GM18867 (cell line): ENCODE measurements around the gene ITGA4.

Experiments
- ATAC-seq: cut with Tn5 transposase; IDR thresholded peaks from one replicate; pipeline ENCODE4 v1.9.1; 2021; ENCODE audit warnings: mild to moderate bottlenecking, moderate library complexity; ENCODE audit not compliant: unreplicated experiment

Gene ITGA4

GRCh38 chr2:181499231-181499630, 42.0 kb downstream of the ITGA4 start:
- no peak for ATAC-seq

- ATAC-seq = no peak
Observed at GRCh38 chr2:181500201-181500600, 43.0 kb downstream of the ITGA4 start.

DNA sequence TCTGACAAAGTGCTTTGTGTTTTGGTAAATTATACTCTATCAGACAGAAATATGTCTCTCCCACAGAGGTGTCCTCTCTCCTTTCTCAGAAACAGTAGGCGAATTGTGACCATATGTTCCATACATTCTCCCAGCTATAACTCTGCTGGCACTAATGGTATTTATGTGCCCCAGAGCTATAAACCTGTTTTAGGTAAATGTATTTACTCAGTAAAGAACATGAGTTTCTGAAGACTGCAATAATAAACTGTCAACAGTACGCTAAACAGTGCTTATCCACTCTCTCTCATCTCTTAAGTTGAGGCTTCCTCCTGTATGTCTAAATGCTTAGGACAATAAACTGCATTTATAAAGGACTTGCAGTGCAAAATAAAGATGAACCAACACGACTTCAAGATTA, 58.5 kb downstream of the ITGA4 start:
- ATAC-seq = no peak

DNA sequence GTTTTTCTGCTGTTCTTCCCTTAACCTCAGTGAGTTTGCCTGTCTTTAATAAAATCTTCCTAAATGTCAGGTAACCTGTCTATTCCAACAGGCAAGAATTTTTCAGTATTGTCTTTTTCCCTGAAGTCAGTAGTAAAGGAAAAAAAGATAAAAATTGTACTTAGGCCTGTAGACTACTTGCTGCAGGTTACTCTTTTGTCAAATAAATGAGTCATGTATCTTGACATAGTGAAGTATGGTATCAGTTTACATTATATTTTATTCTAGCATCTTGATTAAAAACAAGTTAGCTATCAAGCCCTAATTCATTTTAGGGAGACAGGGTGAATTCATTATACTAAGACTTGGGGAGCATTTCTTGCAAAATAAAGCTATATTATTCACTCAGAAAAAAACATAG, 59.8 kb downstream of the ITGA4 start:
- ATAC-seq = no peak

DNA sequence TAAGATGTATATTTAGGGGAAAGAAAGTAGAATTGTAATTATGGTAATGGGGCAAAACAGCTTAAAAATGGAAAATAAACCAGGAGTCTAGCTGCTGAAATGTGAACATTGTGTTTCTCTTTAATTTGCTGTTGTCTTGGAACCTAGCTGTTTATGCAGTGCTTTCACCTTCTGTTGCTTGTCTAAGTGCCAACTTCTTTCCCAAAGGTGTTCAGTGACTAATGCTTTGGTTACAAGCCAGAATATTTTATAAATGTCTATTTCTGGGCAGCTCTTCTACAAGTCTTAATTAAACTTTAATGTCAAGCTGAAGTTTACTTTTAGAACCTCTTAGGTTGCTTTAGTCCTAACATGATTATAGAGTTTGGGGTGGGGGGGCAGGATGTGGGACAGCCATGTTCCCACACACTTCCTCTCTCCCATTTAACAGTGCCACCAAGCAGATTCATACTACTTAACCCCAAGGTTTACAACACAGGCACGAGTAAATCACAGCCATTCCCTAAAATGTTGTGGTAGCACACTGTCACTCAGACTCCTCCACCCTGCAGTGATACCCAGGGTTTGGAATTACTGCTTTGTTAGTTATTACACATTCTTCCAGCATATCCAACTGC, 60.6 kb downstream of the ITGA4 start:
- ATAC-seq = no peak

- no peak for ATAC-seq
Observed at GRCh38 chr2:181520253-181520652, 63.1 kb downstream of the ITGA4 start.

DNA sequence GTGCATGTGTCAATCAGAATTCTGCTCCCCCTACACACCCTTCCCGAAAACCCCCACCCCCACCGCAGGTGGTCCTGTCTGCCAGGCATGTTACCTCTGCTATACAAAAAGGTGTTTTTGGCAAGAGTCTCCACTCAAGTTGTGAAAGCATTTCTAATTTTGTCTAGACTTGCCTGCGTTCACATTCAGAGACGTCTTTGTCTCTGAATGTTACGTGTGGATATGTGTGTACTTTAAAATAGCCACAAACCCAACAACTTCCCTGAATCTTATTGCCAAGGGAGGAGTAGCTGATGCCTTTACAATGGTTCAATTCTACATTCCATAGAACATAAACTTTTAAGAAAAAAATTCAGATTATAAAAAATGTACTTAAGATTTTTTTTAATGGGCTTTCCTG, 66.6 kb downstream of the ITGA4 start:
- no peak for ATAC-seq

- no peak for ATAC-seq
Observed at GRCh38 chr2:181526014-181526413, 68.8 kb downstream of the ITGA4 start.

DNA sequence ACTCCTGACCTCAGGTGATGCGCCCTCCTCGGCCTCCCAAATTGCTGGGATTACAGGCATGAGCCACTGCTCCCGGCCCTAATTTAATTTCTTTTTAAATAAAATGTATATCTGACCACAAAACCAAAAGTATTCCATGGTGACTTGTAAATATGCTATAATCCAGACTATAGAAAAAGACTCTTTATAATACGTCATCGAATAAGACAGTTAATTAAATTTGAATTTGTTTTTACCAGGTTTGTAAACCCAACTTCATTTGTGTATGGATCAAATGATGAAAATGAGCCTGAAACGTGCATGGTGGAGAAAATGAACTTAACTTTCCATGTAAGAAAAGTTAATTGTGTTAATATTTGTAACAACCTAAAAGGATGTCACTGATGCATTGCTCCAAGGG, 69.9 kb downstream of the ITGA4 start:
- ATAC-seq = no peak

- ATAC-seq = no peak
Observed at GRCh38 chr2:181528441-181528840, 71.3 kb downstream of the ITGA4 start.

GRCh38 chr2:181536730-181537129, 79.5 kb downstream of the ITGA4 start:
- no peak for ATAC-seq

DNA sequence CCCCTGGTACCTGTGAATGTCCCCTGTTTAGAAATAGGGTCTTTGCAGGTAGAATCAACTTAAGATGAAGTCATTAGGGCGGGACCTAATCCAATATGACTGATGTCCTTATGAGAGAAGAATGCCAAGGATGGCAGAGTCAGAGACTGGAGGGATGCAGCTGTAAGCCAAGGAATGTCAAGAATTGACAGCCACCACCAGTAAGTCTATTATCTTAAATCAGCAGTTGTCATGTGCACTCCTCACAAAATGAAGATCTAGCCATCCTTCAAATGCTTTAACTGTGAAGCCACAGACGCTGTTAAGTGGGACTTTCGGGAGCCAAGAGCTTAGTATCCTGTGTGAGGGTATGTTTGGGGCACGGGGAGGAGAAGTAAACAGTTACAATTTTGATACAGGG, 83.2 kb downstream of the ITGA4 start:
- ATAC-seq = no peak

DNA sequence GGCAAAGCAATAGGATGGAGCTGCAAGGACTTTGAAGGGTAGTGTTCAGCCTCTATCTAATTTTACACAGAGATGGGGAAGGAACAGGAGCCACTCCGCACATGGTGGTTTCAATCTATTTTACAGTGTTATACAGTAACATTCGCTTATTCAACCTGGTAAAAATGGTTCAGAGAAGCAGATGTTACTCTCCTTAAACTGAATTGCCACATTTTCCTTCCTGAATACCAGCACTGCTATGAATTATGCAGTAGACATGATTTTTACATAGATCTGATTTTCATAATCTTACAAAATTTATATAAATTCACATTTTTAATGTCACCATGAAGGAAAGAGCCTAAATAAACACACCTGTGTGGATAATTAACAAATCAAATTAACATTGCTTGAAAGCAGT, 85.0 kb downstream of the ITGA4 start:
- ATAC-seq = no peak

- ATAC-seq = no peak
Observed at GRCh38 chr2:181546086-181546485, 88.9 kb downstream of the ITGA4 start.

DNA sequence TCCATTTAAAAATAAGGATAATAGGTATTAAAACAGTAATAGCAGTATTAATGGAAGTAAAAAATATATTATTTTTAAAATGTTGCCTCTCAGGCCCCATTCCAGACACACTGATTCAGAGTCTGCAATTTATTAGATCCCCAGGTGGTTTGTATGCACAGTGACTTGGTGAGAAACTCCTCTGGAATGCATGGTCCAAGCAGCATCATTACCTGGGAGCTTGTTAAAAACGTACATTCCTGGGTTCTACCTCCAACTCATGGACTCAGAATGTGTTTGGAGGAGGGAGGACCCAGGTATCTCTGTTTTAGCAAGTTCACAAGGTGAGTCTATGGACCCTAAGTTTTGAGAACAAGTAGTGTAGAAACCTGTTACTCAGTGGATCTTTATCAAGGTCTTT, 95.6 kb downstream of the ITGA4 start:
- no peak for ATAC-seq

DNA sequence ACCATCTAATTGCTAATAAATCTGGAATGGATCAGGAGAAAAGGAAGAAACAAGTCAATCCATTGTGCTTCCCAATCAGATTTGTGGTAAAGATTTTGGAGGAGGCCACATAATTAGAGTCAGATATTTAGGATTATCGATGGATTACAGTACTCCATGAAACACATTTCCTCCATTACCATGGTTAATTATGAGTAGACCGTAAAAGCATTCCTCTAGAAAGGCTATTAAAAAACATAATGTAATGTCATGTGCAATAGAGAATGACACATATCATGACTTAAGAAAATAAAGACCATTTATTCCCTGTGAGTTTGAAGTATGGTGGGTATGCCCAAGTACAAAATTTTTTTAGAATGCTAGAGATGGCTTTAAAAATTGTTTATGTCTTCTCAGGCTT, 96.1 kb downstream of the ITGA4 start:
- ATAC-seq = no peak

DNA sequence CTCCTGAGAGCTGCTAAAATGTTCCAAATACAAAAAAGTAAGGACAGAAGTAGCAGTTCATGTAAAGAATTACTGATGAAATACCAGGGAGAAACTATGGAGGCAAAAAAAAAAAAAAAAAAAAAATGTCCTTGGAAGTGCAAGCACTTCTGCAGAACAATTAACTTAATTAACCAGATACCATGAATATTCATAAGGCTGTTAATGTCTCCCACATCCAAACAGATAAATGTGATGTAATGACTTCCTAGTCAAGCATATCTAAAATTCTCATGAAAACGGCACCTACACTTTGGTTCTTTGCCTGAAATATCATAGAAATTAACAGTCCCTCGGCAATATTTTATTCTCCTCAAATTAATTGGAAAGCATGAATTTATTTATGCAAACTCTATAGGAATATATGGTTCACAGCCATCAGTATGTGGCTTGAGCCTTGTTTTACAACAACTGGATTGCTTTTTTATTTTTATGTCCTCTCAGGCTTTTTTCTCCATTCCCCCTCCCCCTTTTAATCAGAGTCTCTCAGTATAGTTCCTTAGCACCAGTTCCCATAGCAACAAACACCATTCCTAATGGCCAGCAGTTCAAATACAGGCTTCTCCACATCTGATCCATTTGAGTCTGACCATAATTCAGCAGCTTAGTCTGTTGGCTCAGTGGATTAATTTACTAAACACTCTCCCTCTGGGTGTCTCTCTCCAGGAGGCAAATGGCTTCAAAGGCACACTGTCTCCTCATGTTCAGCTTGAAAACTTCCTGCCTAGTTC, 97.1 kb downstream of the ITGA4 start:
- no peak for ATAC-seq

- ATAC-seq = no peak
Observed at GRCh38 chr2:181558371-181558770, 101.2 kb downstream of the ITGA4 start.

GRCh38 chr2:181563101-181563692, 106.0 kb downstream of the ITGA4 start:
- no peak for ATAC-seq

GRCh38 chr2:181566334-181567032, 109.3 kb downstream of the ITGA4 start:
- no peak for ATAC-seq

DNA sequence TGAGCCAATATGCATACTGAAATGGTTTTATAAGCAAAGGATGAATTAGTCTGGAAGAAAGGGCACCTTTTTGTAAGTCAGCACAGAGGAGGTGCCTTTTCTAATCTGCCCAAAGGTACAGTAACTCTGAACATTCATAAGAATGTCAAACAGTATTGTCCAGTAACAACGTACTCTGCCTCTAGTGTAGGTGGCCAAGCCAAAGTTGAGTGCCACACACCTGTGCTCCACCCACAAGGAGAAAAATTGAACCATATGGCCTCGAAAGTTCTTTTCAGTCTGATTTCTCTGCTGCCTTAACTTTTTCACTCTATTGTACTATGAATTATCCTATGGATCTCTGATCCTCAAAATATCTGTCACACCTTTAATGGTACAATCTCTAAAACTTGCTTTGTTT, 112.9 kb downstream of the ITGA4 start:
- no peak for ATAC-seq
